Neural progenitor cell (in vitro differentiated cells): Measurements from ENCODE around the gene C10orf67. TPM values are rescaled to one million over a fixed set of nuclear protein-coding genes. Genes with fewer than 3 reads are reported as not detected.

Experiments used
- DNase-seq: peaks from one replicate; pipeline ENCODE4 v3.0.0-alpha.2; 2016; ENCODE audit warnings: low spot score
- H2AFZ ChIP-seq: fragments of 200-600 bp; sonication (generic); replicated peaks from 2 replicates; pipeline ENCODE4 v1.6.1; 2016; ENCODE audit warnings: antibody characterized with exemption
- H3F3A ChIP-seq: fragments of 200-600 bp; sonication (generic); 2 replicates; pipeline ENCODE4 v1.6.1; 2016; ENCODE audit warnings: antibody characterized with exemption, low read depth
- H3K27ac ChIP-seq: fragments of 200-600 bp; sonication (generic); 2 replicates; pipeline ENCODE4 v1.5.1; 2016; ENCODE audit warnings: mild to moderate bottlenecking
- H3K27me3 ChIP-seq: fragments of 200-600 bp; sonication (generic); 2 replicates; pipeline ENCODE4 v1.6.1; 2016; ENCODE audit warnings: mild to moderate bottlenecking, moderate library complexity
- H3K36me3 ChIP-seq: fragments of 200-600 bp; sonication (generic); 2 replicates; pipeline ENCODE4 v1.5.1; 2016
- H3K4me1 ChIP-seq: fragments of 200-600 bp; sonication (generic); 2 replicates; pipeline ENCODE4 v1.6.1; 2016; ENCODE audit warnings: mixed run types
- H3K4me2 ChIP-seq: fragments of 200-600 bp; sonication (generic); 2 replicates; pipeline ENCODE4 v1.6.1; 2016
- H3K4me3 ChIP-seq: fragments of 200-600 bp; sonication (generic); 2 replicates; pipeline ENCODE4 v1.5.1; 2016
- H3K79me2 ChIP-seq: fragments of 200-600 bp; sonication (generic); 2 replicates; pipeline ENCODE4 v1.6.1; 2016; ENCODE audit warnings: low read depth
- H3K9ac ChIP-seq: fragments of 200-600 bp; sonication (generic); 2 replicates; pipeline ENCODE4 v1.6.1; 2016
- H3K9me3 ChIP-seq: fragments of 200-600 bp; sonication (generic); 2 replicates; pipeline ENCODE4 v1.5.1; 2016; ENCODE audit warnings: low read depth
- H4K20me1 ChIP-seq: fragments of 200-600 bp; sonication (generic); 2 replicates; pipeline ENCODE4 v1.6.1; 2016; ENCODE audit warnings: low read depth
- H3K27ac Mint-ChIP-seq: 3 replicates; pipeline ENCODE4 v1.8.0; 2021; ENCODE audit warnings: mixed read lengths
- H3K27me3 Mint-ChIP-seq: 2 replicates; pipeline ENCODE4 v1.8.0; 2022; ENCODE audit warnings: low read depth, mild to moderate bottlenecking, inconsistent platforms, moderate library complexity, mixed read lengths; ENCODE audit not compliant: insufficient read depth
- H3K36me3 Mint-ChIP-seq: 3 replicates; pipeline ENCODE4 v1.8.0; 2021; ENCODE audit warnings: mixed read lengths
- H3K4me1 Mint-ChIP-seq: 3 replicates; pipeline ENCODE4 v1.8.0; 2021; ENCODE audit warnings: mixed read lengths
- H3K4me3 Mint-ChIP-seq: 3 replicates; pipeline ENCODE4 v1.8.0; 2021; ENCODE audit warnings: mild to moderate bottlenecking, moderate library complexity, mixed read lengths
- H3K9me3 Mint-ChIP-seq: 3 replicates; pipeline ENCODE4 v1.8.0; 2020; ENCODE audit warnings: mixed read lengths
- CTCF ChIP-seq: fragments of 200-600 bp; sonication (generic); IDR thresholded peaks from 2 replicates; pipeline ENCODE4 v1.5.1; 2017; ENCODE audit warnings: antibody characterized with exemption, mild to moderate bottlenecking
- EZH2 ChIP-seq: fragments of 200-600 bp; sonication (generic); IDR thresholded peaks from 2 replicates; pipeline ENCODE4 v1.6.1; 2017; ENCODE audit warnings: antibody characterized with exemption, mild to moderate bottlenecking, moderate library complexity
- EZH2phosphoT487 ChIP-seq: fragments of 200-600 bp; sonication (generic); IDR thresholded peaks from 2 replicates; pipeline ENCODE4 v1.6.1; 2017; ENCODE audit warnings: antibody characterized with exemption
- total RNA-seq: library from RNA; depleted of rRNA; stranded (reverse); fragments of >200 nt; gene quantifications from 2 replicates; pipeline ENCODE4 v1.2.3, GENCODE V29; 2015; ENCODE audit warnings: low replicate concordance

Gene C10orf67
- total RNA-seq, 1 donor from 2014 or later: not detected

GRCh38 chr10:23364378-23364777 is 19.8 kb upstream of the C10orf67 start:
- TF ChIP-seq CTCF (no peak), EZH2phosphoT487 (no peak)
- Histone ChIP-seq H3K27ac (no peak overlapping the region), H3K36me3 (no peaks in the 10 kb centered on the region), H3K27me3 (no peaks in the 10 kb centered on the region), H3F3A (no peaks in the 10 kb centered on the region), H2AFZ (no peak overlapping the region), H3K9me3 (no peaks in the 10 kb centered on the region), H3K4me1 (no peaks in the 10 kb centered on the region), H3K9ac (no peak overlapping the region), H4K20me1 (no peaks in the 10 kb centered on the region), H3K4me2 (no peak overlapping the region), H3K4me3 (no peak overlapping the region), H3K79me2 (no peaks in the 10 kb centered on the region)
- peaks cover 14% of the 10 kb centered on the region for H3K4me1 Mint-ChIP-seq
- no peak overlapping the region for H3K4me3 Mint-ChIP-seq
- DNase-seq: no peak
- H3K36me3 Mint-ChIP-seq: no peaks in the 10 kb centered on the region
- H3K27me3 Mint-ChIP-seq: peaks cover 2% of the 10 kb centered on the region
- no peaks in the 10 kb centered on the region for H3K9me3 Mint-ChIP-seq
- no peak overlapping the region for H3K27ac Mint-ChIP-seq

- Histone ChIP-seq H2AFZ (no peak overlapping the region), H3K27ac (no peak overlapping the region), H3K27me3 (no peaks in the 10 kb centered on the region), H3K4me1 (no peaks in the 10 kb centered on the region), H3K9ac (no peak overlapping the region), H3K36me3 (no peaks in the 10 kb centered on the region), H3K79me2 (no peaks in the 10 kb centered on the region), H3K9me3 (no peaks in the 10 kb centered on the region), H4K20me1 (no peaks in the 10 kb centered on the region), H3K4me3 (no peak overlapping the region), H3K4me2 (no peak overlapping the region), H3F3A (no peaks in the 10 kb centered on the region)
- no peaks in the 10 kb centered on the region for H3K36me3 Mint-ChIP-seq
- H3K27ac Mint-ChIP-seq: no peak overlapping the region
- no peaks in the 10 kb centered on the region for H3K9me3 Mint-ChIP-seq
- no peak for TF ChIP-seq EZH2
- H3K27me3 Mint-ChIP-seq: peaks cover 2% of the 10 kb centered on the region
- no peak for DNase-seq
- H3K4me3 Mint-ChIP-seq: no peak overlapping the region
- peaks cover 13% of the 10 kb centered on the region for H3K4me1 Mint-ChIP-seq
Measured at GRCh38 chr10:23363793-23364135, 19.2 kb upstream of the C10orf67 start.

GRCh38 chr10:23362879-23363792 is 18.5 kb upstream of the C10orf67 start:
- no peak overlapping the region for H2AFZ ChIP-seq
- DNase-seq: no peak
- no peaks in the 10 kb centered on the region for H3K36me3 ChIP-seq
- H3K4me1 Mint-ChIP-seq: peaks cover 6% of the 10 kb centered on the region
- no peaks in the 10 kb centered on the region for H3K4me1 ChIP-seq
- no peak overlapping the region for H3K9ac ChIP-seq
- H4K20me1 ChIP-seq: no peaks in the 10 kb centered on the region
- no peak overlapping the region for H3K27ac Mint-ChIP-seq
- no peaks in the 10 kb centered on the region for H3K79me2 ChIP-seq
- H3K4me3 Mint-ChIP-seq: no peak overlapping the region
- no peak for TF ChIP-seq EZH2
- TF ChIP-seq EZH2phosphoT487: no peak
- TF ChIP-seq CTCF: no peak
- H3K36me3 Mint-ChIP-seq: no peaks in the 10 kb centered on the region
- no peaks in the 10 kb centered on the region for H3F3A ChIP-seq
- no peak overlapping the region for H3K4me3 ChIP-seq
- H3K27ac ChIP-seq: no peak overlapping the region
- H3K9me3 ChIP-seq: no peaks in the 10 kb centered on the region
- peaks cover 2% of the 10 kb centered on the region for H3K27me3 Mint-ChIP-seq
- no peak overlapping the region for H3K4me2 ChIP-seq
- H3K27me3 ChIP-seq: no peaks in the 10 kb centered on the region
- no peaks in the 10 kb centered on the region for H3K9me3 Mint-ChIP-seq
